ENCODE measurements around the gene CD300LD. TPM values are rescaled to one million over a fixed set of nuclear protein-coding genes. Genes with fewer than 3 reads are reported as not detected.

CD300LD gene
- total and polyA plus RNA-seq, 10 of the 15 experiments (the other 5 are each of a cell fraction or from before 2014, with no cell fraction given): not detected

GRCh38 chr17:74543891-74544760, 48.0 kb downstream of the CD300LD start:
- H3K9me3 ChIP-seq (replicated peaks; ENCODE audit: control insufficient read depth, insufficient read depth, low read length): no peaks in the 10 kb centered on the region
- DNase-seq (ENCODE audit: low read depth, low spot score) (no peak), ATAC-seq (no peak), FAIRE-seq (peak; percentile 7)
- intact Hi-C loops (cut with micrococcal nuclease; ENCODE audit: unreplicated experiment): no loop called here
- TF ChIP-seq MXI1 (IDR thresholded peaks at IDR 0.05; ENCODE audit: low read depth, low read length): no peak
- TF ChIP-seq SMC3 (IDR thresholded peaks at IDR 0.05; ENCODE audit: borderline replicate concordance, low read length): no peak
- TF ChIP-seq SPI1 (IDR thresholded peaks at IDR 0.05; ENCODE audit: borderline replicate concordance, insufficient read depth, low read depth, low read length): no peak
- no peak for TF ChIP-seq ZNF24 (IDR thresholded peaks at IDR 0.05)
- no peak for TF ChIP-seq RAD21 (IDR thresholded peaks at IDR 0.05; ENCODE audit: insufficient read depth, low read depth, low read length)
- no peak for TF ChIP-seq BMI1 (IDR thresholded peaks at IDR 0.05; ENCODE audit: borderline replicate concordance)
- no peak for TF ChIP-seq MYB (IDR thresholded peaks at IDR 0.05; ENCODE audit: borderline replicate concordance, low read depth, low read length)
- TF ChIP-seq PRDM15 (CRISPR knock-in tag; IDR thresholded peaks at IDR 0.05): no peak
- no peak for TF ChIP-seq SMAD1 (IDR thresholded peaks at IDR 0.05; ENCODE audit: low read depth, partially characterized antibody)
- TF ChIP-seq RELA (IDR thresholded peaks at IDR 0.05; ENCODE audit: borderline replicate concordance, partially characterized antibody): no peak
- TF ChIP-seq NR2C2 (IDR thresholded peaks at IDR 0.05; ENCODE audit: borderline replicate concordance, control insufficient read depth, insufficient read length, low read depth): no peak
- peaks cover 0 to 1% of the 10 kb centered on the region in 2 experiments; a peak in 2 of 4 replicates for H3K27me3 ChIP-seq (replicated peaks in 1 of 2; ENCODE audit: control insufficient read depth in 2 of 2, insufficient read depth in 2 of 2, low read length in 1 of 2)
- H3K27ac ChIP-seq (ENCODE audit: control insufficient read depth, insufficient read depth): no peak overlapping the region
- no peaks in the 10 kb centered on the region for H4K20me1 ChIP-seq (ENCODE audit: control insufficient read depth, insufficient read depth)
- no peak overlapping the region for H3K9ac ChIP-seq (ENCODE audit: control insufficient read depth, insufficient read depth, low read length)
- H2AFZ ChIP-seq (ENCODE audit: control insufficient read depth, low read depth, low read length): no peak overlapping the region
- H3K36me3 ChIP-seq (ENCODE audit: control insufficient read depth in 2 of 2, insufficient read depth in 2 of 2, low read length in 1 of 2): no peaks in the 10 kb centered on the region
- POLR2A ChIA-PET: no interaction called here
- 52% methylated on average over 17 of the region's 18 CpGs for WGBS (ENCODE audit: insufficient coverage, insufficient replicate concordance, low lambda C conversion rate, missing lambda C conversion rate)
- RAD21 ChIA-PET (ENCODE audit: unreplicated experiment): no interaction called here
- SMC1A ChIA-PET (ENCODE audit: uncharacterized antibody, unreplicated experiment): no interaction called here
- no peaks in the 10 kb centered on the region for H3K79me2 ChIP-seq (ENCODE audit: control insufficient read depth, insufficient read depth, low read length)
- no TSS peak for BruUV-seq (replicated peaks)
- CTCF ChIA-PET: no interaction called here
- no peak overlapping the region for H3K4me3 ChIP-seq
- H3K4me2 ChIP-seq (ENCODE audit: control insufficient read depth, insufficient read depth): no peak overlapping the region
- no peaks in the 10 kb centered on the region for H3K4me1 ChIP-seq (ENCODE audit: control insufficient read depth, insufficient read depth, low read length)
- in situ Hi-C loops (cut with MboI): no loop called here

All from GM12878 (cell line).